A673 (cell line): ENCODE results near the gene PTTG1IP. TPM values are rescaled to one million over a fixed set of nuclear protein-coding genes. Genes with fewer than 3 reads are reported as not detected.
A peak's percentile ranks its signal among the peaks of the same experiment; 100 is the strongest.

Experiments
- BruUV-seq: library from RNA; stranded (reverse); fragments of 400-500 nt; replicated peaks from 2 replicates; lab custom pipeline; 2021; lab: Mats Ljungman, UMichigan
- CTCF ChIA-PET: fragments of 300-600 bp; sonication (Branson Sonifier 250); formaldehyde crosslinking; loops from one replicate; lab custom pipeline; 2022; ENCODE audit warnings: antibody characterized with exemption; lab: Charles Lee
- POLR2A ChIA-PET: fragments of 300-600 bp; sonication (Branson Sonifier 250); formaldehyde crosslinking; loops from one replicate; lab custom pipeline; 2022; ENCODE audit warnings: antibody characterized with exemption; ENCODE audit not compliant: low non-redundant PET; lab: Charles Lee
- DNase-seq: peaks from one replicate; pipeline ENCODE4 v3.0.0-alpha.2; 2015; ENCODE audit warnings: low spot score
- H3K27ac ChIP-seq: fragments of 200-600 bp; sonication (generic); 2 replicates; pipeline ENCODE4 v1.5.1; 2016; ENCODE audit warnings: mixed run types, low read depth, mild to moderate bottlenecking, mixed read lengths, antibody characterized with exemption, low read length; ENCODE audit not compliant: poor library complexity, severe bottlenecking
- H3K27me3 ChIP-seq: fragments of 200-600 bp; sonication (generic); replicated peaks from 2 replicates; pipeline ENCODE4 v1.6.1; 2017; ENCODE audit warnings: mixed run types, low read depth, mild to moderate bottlenecking, mixed read lengths, antibody characterized with exemption, low read length; ENCODE audit not compliant: insufficient read depth, poor library complexity
- H3K36me3 ChIP-seq: fragments of 200-600 bp; sonication (generic); 2 replicates; pipeline ENCODE4 v1.6.1; 2016; ENCODE audit warnings: mixed run types, mild to moderate bottlenecking, mixed read lengths, antibody characterized with exemption, low read length; ENCODE audit not compliant: insufficient read depth, poor library complexity, severe bottlenecking
- H3K4me1 ChIP-seq: fragments of 200-600 bp; sonication (generic); 2 replicates; pipeline ENCODE4 v1.6.1; 2017; ENCODE audit warnings: mixed run types, mild to moderate bottlenecking, mixed read lengths, antibody characterized with exemption, low read length; ENCODE audit not compliant: insufficient read depth, poor library complexity, severe bottlenecking
- H3K4me3 ChIP-seq: fragments of 200-600 bp; sonication (generic); 2 replicates; pipeline ENCODE4 v1.5.1; 2016; ENCODE audit warnings: low read depth, mixed run types, mild to moderate bottlenecking, mixed read lengths, low read length; ENCODE audit not compliant: poor library complexity, severe bottlenecking
- H3K9me3 ChIP-seq: fragments of 200-600 bp; sonication (generic); 2 replicates; pipeline ENCODE4 v1.6.1; 2016; ENCODE audit warnings: mixed run types, low read depth, mild to moderate bottlenecking, mixed read lengths, antibody characterized with exemption, low read length; ENCODE audit not compliant: poor library complexity, severe bottlenecking
- CTCF ChIP-seq: fragments of 300-800, 200-600 bp; sonication (generic); conservative IDR thresholded peaks from 2 replicates; pipeline ENCODE4 v1.5.1; 2017; ENCODE audit warnings: low read depth, mild to moderate bottlenecking, antibody characterized with exemption, low read length, moderate library complexity, mixed read lengths
- EZH2 ChIP-seq: fragments of 200-600 bp; sonication (generic); IDR thresholded peaks from 2 replicates; pipeline ENCODE4 v1.6.1; 2017; ENCODE audit warnings: borderline replicate concordance, low read depth, mild to moderate bottlenecking, mixed read lengths, antibody characterized with exemption, low read length; ENCODE audit not compliant: poor library complexity, severe bottlenecking
- intact Hi-C: fragments of 100-400 bp; cut with micrococcal nuclease; formaldehyde crosslinking; loops from one replicate; pipeline ENCODE4 v1.10.0; 2022; ENCODE audit not compliant: unreplicated experiment
- total RNA-seq: library from RNA; stranded (reverse); gene quantifications from 2 replicates; pipeline ENCODE4 v1.2.3, GENCODE V29; 2021

Gene PTTG1IP
- total RNA-seq, 1 experiment from 2014 or later: 216 TPM

- no TSS peak for BruUV-seq
- Histone ChIP-seq H3K27ac (peak overlapping the region; percentile 53), H3K9me3 (no peaks in the 10 kb centered on the region), H3K4me1 (peaks cover 21% of the 10 kb centered on the region), H3K36me3 (peaks cover 35% of the 10 kb centered on the region), H3K4me3 (no peak overlapping the region), H3K27me3 (no peaks in the 10 kb centered on the region)
- no peak for DNase-seq
- intact Hi-C loops: no loop called here
- TF ChIP-seq CTCF: no peak
- TF ChIP-seq EZH2: no peak
- ChIA-PET CTCF (no interaction called here), POLR2A (no interaction called here)
Observed at GRCh38 chr21:44812640-44813039, 60.9 kb downstream of the PTTG1IP start.

GRCh38 chr21:44810779-44811178, 62.7 kb downstream of the PTTG1IP start:
- intact Hi-C loops: no loop called here
- Histone ChIP-seq H3K9me3 (no peaks in the 10 kb centered on the region), H3K36me3 (peaks cover 53% of the 10 kb centered on the region), H3K27ac (no peak overlapping the region), H3K4me3 (no peak overlapping the region), H3K27me3 (no peaks in the 10 kb centered on the region), H3K4me1 (peaks cover 12% of the 10 kb centered on the region)
- no peak for TF ChIP-seq CTCF
- no peak for TF ChIP-seq EZH2
- no peak for DNase-seq
- ChIA-PET POLR2A (no interaction called here), CTCF (no interaction called here)
- BruUV-seq: no TSS peak

GRCh38 chr21:44805859-44806258, 67.6 kb downstream of the PTTG1IP start:
- H3K9me3 ChIP-seq: no peaks in the 10 kb centered on the region
- ChIA-PET CTCF (no interaction called here), POLR2A (no interaction called here)
- peaks cover 11% of the 10 kb centered on the region for H3K4me1 ChIP-seq
- H3K27me3 ChIP-seq: no peaks in the 10 kb centered on the region
- intact Hi-C loops: no loop called here
- H3K27ac ChIP-seq: no peak overlapping the region
- H3K36me3 ChIP-seq: peaks cover 64% of the 10 kb centered on the region
- H3K4me3 ChIP-seq: no peak overlapping the region
- no TSS peak for BruUV-seq
- no peak for TF ChIP-seq EZH2
- TF ChIP-seq CTCF: no peak
- no peak for DNase-seq
